Astrocyte (in vitro differentiated cells and primary cell): Measurements from ENCODE around the gene PHETA2. TPM values are rescaled to one million over a fixed set of nuclear protein-coding genes. Genes with fewer than 3 reads are reported as not detected.

Source experiments
- DNase-seq: peaks from one replicate; pipeline ENCODE4 v3.0.0-alpha.2; 2010; ENCODE audit warnings: low read depth
- FAIRE-seq: peaks from 2 replicates; lab custom pipeline; 2011; peaks lifted over from hg19 to GRCh38; lab: Jason Lieb, UNC
- H2AFZ ChIP-seq: 2 replicates; pipeline ENCODE4 v1.6.0; 2012; ENCODE audit warnings: low read depth, low read length, inconsistent platforms
- H3K27ac ChIP-seq: 2 replicates; pipeline ENCODE4 v1.5.1; 2011; ENCODE audit warnings: low read depth, low read length, inconsistent platforms
- H3K27me3 ChIP-seq: 2 replicates; pipeline ENCODE4 v1.6.0; 2011; ENCODE audit warnings: low read length, inconsistent platforms; ENCODE audit not compliant: insufficient read depth
- H3K36me3 ChIP-seq: 2 replicates; pipeline ENCODE4 v1.5.1; 2011; ENCODE audit warnings: low read length, inconsistent platforms; ENCODE audit not compliant: insufficient read depth
- H3K4me1 ChIP-seq: 2 replicates; pipeline ENCODE4 v1.5.1; 2011; ENCODE audit warnings: low read length, inconsistent platforms; ENCODE audit not compliant: insufficient read depth
- H3K4me2 ChIP-seq: 2 replicates; pipeline ENCODE4 v1.6.0; 2012; ENCODE audit warnings: low read length, inconsistent platforms
- H3K4me3 ChIP-seq: 2 replicates; pipeline ENCODE4 v1.5.1; 2011; ENCODE audit warnings: low read depth, mild to moderate bottlenecking, low read length, inconsistent platforms; ENCODE audit not compliant: insufficient read depth
- H3K79me2 ChIP-seq: 2 replicates; pipeline ENCODE4 v1.6.0; 2012; ENCODE audit warnings: mild to moderate bottlenecking, low read length, inconsistent platforms; ENCODE audit not compliant: insufficient read depth
- H3K9ac ChIP-seq: 2 replicates; pipeline ENCODE4 v1.6.0; 2012; ENCODE audit warnings: mild to moderate bottlenecking, low read length, inconsistent platforms
- H3K9me3 ChIP-seq: 2 replicates; pipeline ENCODE4 v1.5.1; 2012; ENCODE audit warnings: low read depth, mild to moderate bottlenecking, low read length, inconsistent platforms; ENCODE audit not compliant: insufficient read depth
- H4K20me1 ChIP-seq: 2 replicates; pipeline ENCODE4 v1.6.0; 2012; ENCODE audit warnings: low read length, inconsistent platforms; ENCODE audit not compliant: insufficient read depth
- H3K27ac Mint-ChIP-seq: one replicate; pipeline ENCODE4 v1.8.0; 2021; ENCODE audit warnings: mild to moderate bottlenecking, mixed read lengths; ENCODE audit not compliant: unreplicated experiment
- H3K27me3 Mint-ChIP-seq: one replicate; pipeline ENCODE4 v1.8.0; 2021; ENCODE audit warnings: low read depth, mixed read lengths; ENCODE audit not compliant: unreplicated experiment
- H3K36me3 Mint-ChIP-seq: one replicate; pipeline ENCODE4 v1.8.0; 2021; ENCODE audit warnings: low read depth, mixed read lengths; ENCODE audit not compliant: unreplicated experiment
- H3K4me1 Mint-ChIP-seq: one replicate; pipeline ENCODE4 v1.8.0; 2021; ENCODE audit warnings: low read depth, mixed read lengths; ENCODE audit not compliant: unreplicated experiment
- H3K4me3 Mint-ChIP-seq: one replicate; pipeline ENCODE4 v1.8.0; 2021; ENCODE audit warnings: mild to moderate bottlenecking, moderate library complexity, mixed read lengths; ENCODE audit not compliant: unreplicated experiment
- H3K9me3 Mint-ChIP-seq: one replicate; pipeline ENCODE4 v1.8.0; 2021; ENCODE audit warnings: mild to moderate bottlenecking, mixed read lengths; ENCODE audit not compliant: unreplicated experiment
- EZH2 ChIP-seq: IDR thresholded peaks from 2 replicates; pipeline ENCODE4 v1.6.1; 2012; ENCODE audit warnings: mild to moderate bottlenecking, low read length, inconsistent platforms; ENCODE audit not compliant: insufficient read depth
- total RNA-seq: library from RNA; stranded (reverse); gene quantifications from 2 replicates; pipeline ENCODE4 v1.2.1, GENCODE V29; 2021
- TF ChIP-seq, protein P1 (sequence below): IDR thresholded peaks from 2 replicates; pipeline ENCODE4 v1.5.1; 2011; ENCODE audit warnings: low read depth, mild to moderate bottlenecking, inconsistent platforms, low read length, moderate library complexity; ENCODE audit not compliant: insufficient read depth

The PHETA2 gene
- total RNA-seq, 1 donor from 2014 or later: 0.18 TPM

DNA sequence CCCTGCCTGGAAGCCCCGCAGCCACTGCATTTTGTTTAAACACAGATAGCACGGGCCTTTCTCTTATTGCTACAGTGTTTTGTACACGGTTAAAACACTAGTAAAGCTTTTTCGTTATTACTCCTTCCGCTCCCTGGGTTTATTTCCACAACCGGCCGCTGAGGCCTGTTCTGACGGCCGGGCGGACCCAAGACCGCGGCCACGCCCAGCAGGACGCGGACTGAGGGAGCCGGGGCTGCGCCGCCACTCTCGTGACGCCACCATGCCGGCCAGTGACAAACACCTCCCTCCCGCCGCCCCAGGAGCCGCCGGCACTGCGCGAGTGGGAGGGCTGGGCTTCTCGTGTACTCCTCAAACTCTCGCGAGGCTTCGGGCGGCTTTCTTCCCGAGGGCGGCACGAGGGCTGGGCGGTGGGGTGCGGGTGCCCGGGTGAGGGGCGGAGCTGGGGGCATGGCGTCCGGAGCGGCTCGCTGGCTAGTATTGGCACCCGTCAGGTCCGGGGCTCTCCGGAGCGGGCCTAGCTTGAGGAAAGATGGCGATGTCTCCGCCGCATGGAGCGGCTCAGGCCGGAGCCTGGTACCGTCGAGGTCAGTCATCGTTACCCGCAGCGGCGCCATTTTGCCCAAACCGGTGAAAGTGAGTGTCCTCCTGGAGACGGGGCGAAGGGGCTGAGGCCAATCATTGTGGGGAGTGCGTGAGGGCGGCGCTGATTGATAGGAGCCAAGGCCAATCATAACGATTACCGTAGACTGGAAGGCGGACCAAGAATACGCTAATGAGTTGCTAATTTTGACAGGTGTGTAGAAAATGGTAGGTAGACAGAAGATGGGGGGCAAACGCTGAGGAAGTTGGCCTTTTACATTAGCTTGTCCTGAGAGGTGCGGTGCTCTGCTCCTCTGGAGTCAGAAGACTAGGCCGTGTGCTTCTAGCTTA is 5.5 kb downstream of the PHETA2 start, which contains the start of gene SMDT1:
Gene SMDT1 (plus strand): TSS at position 382 of the 933 bp plus-strand sequence. CDS start 69 bp downstream, at position 451.
- no peaks in the 10 kb centered on the region for H3K9me3 ChIP-seq
- H3K4me3 Mint-ChIP-seq: peak within 1 kb of the TSS; percentile 92
- peaks cover 23% of the 10 kb centered on the region for H3K79me2 ChIP-seq
- H4K20me1 ChIP-seq: no peaks in the 10 kb centered on the region
- H3K27ac ChIP-seq: peak within 1 kb of the TSS; percentile 96
- H3K36me3 Mint-ChIP-seq: peaks cover 9% of the 10 kb centered on the region
- H3K4me2 ChIP-seq: peak within 1 kb of the TSS; percentile 96
- FAIRE-seq (peak; percentile 78), DNase-seq (peak; percentile 96)
- peak within 1 kb of the TSS; percentile 90 for H3K27ac Mint-ChIP-seq
- H2AFZ ChIP-seq: peak within 1 kb of the TSS; percentile 86
- no peaks in the 10 kb centered on the region for H3K27me3 Mint-ChIP-seq
- H3K36me3 ChIP-seq: no peaks in the 10 kb centered on the region
- H3K9me3 Mint-ChIP-seq: peaks cover 7% of the 10 kb centered on the region
- peak within 1 kb of the TSS; percentile 93 for H3K9ac ChIP-seq
- H3K4me1 Mint-ChIP-seq: no peaks in the 10 kb centered on the region
- peaks cover 20% of the 10 kb centered on the region for H3K4me1 ChIP-seq
- no peaks in the 10 kb centered on the region for H3K27me3 ChIP-seq
- TF ChIP-seq EZH2: no peak
- TF ChIP-seq, protein P1, sequence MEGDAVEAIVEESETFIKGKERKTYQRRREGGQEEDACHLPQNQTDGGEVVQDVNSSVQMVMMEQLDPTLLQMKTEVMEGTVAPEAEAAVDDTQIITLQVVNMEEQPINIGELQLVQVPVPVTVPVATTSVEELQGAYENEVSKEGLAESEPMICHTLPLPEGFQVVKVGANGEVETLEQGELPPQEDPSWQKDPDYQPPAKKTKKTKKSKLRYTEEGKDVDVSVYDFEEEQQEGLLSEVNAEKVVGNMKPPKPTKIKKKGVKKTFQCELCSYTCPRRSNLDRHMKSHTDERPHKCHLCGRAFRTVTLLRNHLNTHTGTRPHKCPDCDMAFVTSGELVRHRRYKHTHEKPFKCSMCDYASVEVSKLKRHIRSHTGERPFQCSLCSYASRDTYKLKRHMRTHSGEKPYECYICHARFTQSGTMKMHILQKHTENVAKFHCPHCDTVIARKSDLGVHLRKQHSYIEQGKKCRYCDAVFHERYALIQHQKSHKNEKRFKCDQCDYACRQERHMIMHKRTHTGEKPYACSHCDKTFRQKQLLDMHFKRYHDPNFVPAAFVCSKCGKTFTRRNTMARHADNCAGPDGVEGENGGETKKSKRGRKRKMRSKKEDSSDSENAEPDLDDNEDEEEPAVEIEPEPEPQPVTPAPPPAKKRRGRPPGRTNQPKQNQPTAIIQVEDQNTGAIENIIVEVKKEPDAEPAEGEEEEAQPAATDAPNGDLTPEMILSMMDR: no peak
- H3K4me3 ChIP-seq: peak within 1 kb of the TSS; percentile 93

DNA sequence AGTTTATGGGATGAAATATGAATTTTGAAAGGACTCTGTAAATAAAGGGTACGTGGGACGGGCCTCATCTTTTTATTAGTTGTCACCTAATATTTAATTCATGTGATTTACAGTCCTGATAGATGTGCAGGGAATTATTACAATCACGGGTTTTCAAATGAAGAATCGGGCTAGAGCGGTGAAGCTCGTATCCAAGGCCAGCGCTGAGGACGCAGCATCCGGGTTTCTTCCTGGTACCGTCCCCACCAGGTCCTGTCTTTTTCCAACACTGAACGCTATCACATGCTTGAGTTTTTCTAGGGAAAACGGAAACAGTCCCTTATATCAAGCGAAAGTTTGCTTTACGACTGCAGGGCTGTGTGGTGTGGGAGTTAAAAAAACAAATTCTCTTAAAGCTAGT is 6.2 kb downstream of the PHETA2 start:
- Mint-ChIP-seq H3K4me1 (no peaks in the 10 kb centered on the region), H3K9me3 (peaks cover 2% of the 10 kb centered on the region), H3K27me3 (no peaks in the 10 kb centered on the region), H3K36me3 (peaks cover 9% of the 10 kb centered on the region), H3K4me3 (peak overlapping the region; percentile 92), H3K27ac (peak overlapping the region; percentile 90)
- Histone ChIP-seq H3K4me2 (peak overlapping the region; percentile 96), H3K4me3 (peak overlapping the region; percentile 93), H3K27ac (peak overlapping the region; percentile 96), H3K9ac (peak overlapping the region; percentile 93), H3K79me2 (peaks cover 16% of the 10 kb centered on the region), H3K27me3 (no peaks in the 10 kb centered on the region), H3K9me3 (no peaks in the 10 kb centered on the region), H4K20me1 (no peaks in the 10 kb centered on the region), H3K36me3 (peaks cover 2% of the 10 kb centered on the region), H2AFZ (peak overlapping the region; percentile 63), H3K4me1 (peaks cover 15% of the 10 kb centered on the region)
- DNase-seq: peak; percentile 33
- FAIRE-seq: peak; percentile 20
- no peak for TF ChIP-seq EZH2
- TF ChIP-seq, protein P1: no peak
